GM21825 (cell line): ENCODE results near the gene FOXE1.

Experiments used
- ATAC-seq: cut with Tn5 transposase; IDR thresholded peaks from one replicate; pipeline ENCODE4 v1.9.1; 2021; ENCODE audit warnings: mild to moderate bottlenecking, moderate library complexity; ENCODE audit not compliant: unreplicated experiment

FOXE1 gene

DNA sequence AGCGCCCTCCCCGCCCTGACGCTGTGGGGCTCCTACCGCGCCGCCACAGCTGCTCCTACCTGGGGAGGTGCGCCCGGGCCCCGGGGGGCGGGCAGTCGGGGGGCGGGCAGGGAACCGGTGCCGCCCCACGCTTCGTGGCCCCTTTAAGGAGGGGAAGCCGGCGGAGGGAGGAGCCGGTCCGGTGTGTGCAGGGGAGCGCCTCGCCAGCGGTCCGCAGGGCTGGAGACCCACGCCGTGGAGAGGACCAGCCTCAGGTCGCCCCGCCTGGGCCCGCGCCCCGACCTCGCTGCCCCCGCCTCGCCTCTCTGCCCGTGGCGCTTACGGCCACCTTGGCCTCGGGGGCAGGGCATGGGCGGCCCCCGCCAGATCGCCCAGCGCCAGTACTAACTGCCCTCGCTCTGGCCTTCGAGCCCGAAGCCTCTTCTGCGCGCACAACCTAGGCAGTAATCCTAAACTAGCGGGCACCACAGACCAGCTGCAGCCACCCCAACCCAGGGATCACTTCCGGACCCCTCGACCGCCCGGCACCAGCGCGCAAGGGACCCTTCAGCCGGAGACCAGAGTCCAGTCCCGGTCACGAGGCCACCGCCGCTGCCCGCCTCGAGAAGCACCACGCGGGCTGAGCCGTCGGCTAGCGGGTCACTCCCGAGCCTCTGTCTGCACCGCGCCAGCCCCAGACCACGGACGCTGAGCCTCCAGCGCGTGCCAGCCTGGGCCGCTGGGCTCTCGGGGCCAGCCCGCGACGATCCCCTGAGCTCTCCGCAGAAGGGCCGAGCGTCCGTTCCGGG is at the start of gene FOXE1:
TSS of gene FOXE1 (plus strand) at position 171 of the 788 bp plus-strand sequence. CDS start 689 bp downstream, outside the sequence.
- ATAC-seq = no peak

DNA sequence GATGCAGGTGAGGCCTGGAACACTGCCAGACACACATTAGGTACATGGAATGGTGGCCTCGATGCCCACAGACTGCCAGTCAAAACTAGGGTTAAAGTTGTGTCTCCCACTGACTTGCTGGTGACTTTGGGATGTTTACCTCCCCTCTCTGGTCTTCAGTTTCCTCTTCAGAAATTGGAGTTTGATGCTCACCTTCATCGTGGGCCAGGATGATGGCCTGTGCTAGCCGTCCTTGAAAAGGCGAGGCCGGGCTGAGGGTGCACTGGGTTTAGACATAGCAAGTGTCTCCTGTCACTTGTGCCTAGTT is 49.0 kb upstream of the FOXE1 start:
- ATAC-seq = no peak

DNA sequence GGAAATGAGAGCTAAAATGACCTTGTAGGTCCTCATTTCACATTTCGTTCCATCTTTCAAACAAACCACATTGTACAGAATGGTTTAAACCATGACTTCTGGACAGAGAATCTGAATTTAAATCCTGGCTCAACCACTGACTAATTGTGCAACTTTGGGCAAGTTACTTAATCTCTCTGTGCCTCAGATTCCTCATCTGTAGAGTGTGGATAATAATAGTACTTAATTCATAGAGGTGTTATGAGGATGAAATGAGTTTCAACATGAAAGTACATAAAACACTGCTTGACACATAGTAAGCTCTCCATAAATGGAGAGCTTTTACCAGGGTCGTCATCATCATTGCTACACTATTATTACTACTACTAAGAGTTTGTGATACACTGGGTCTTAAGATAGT is 46.3 kb upstream of the FOXE1 start:
- no peak for ATAC-seq

DNA sequence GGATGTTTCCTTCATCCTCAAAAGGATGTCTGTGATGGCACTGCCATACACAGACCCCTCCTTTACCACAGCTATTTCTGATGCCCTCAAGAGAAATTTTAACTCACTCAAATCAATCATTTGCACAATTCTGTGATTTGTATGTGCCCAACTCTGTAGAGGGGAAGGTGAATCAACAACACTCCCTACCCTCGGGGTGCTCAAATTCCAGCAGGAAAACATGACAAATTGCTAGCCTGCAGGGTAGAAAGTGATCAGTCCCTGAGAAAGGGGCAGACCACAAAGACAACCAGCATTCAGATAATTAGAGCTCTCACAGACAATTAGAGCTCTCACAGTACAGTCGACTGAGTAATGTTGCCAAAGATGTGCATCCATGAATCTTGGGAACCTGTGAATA is 45.3 kb upstream of the FOXE1 start:
- ATAC-seq = no peak

DNA sequence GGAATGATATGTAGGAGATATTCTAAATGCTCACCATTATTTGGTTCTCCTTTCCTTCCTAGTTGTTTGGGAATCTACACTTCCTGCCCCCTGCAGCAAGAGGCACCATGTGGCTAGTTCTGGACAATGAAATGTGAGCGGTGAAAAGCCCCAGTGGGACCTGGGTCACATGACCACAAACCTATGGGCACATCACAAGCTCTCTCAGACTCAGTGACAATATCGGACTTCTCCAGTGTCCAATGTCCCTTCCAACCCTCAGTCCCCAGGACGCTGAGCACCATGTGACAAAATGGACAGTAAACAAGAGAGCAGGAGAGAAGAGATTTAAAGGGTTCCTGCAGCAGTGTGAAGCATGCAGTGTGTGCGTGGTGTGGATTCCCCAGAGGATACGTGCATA is 44.6 kb upstream of the FOXE1 start:
- no peak for ATAC-seq

DNA sequence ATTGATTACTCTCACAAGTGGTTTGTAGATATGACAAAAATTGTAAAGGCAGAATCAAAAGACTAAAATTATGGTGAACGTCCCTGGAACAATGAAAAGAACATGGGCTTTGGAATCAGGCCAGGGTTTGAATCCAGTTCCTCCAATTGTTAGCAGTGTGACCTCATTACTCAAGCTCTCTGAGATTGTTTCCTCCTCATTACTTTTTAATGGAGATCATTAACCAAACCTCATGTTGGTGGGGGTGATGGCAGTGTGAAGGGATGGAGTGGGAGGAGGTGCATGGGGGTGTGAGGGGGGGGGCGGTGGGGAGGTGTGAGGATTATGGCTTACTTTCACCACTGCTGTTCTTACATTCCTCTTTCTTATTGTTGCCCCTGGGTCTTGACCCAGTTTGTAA is 44.1 kb upstream of the FOXE1 start:
- no peak for ATAC-seq

DNA sequence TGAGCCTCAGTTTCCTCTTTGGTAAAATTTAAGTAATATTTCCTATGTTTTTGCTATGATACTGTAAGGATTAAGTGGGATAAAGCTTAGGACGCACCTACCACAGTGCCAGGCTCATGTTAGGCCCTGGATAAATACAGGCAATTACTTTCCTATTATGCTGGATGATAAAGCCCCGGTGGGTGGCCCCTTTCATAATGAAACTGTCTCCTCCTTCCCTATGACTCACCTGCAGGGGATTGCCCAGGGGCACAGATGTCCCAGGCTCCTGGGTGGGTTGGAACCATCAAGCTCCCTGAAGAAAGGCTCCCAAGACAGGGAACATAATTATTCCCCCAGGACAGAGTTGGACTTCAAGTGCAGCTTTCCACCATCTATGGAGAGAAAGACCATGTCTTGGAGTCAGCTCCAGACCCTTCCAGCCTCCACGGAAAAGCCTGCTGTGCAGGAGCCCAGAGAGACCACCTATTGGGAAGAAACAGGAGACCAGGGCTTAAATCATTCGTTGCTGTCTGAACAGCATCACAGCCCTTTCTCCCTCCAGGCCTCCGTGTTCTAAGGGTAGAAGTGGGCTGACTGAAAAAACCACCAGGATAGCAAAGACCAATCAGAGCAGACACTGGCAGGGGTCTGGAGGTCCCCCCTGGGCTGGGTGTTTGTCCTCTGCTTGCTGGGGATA is 43.2 kb upstream of the FOXE1 start:
- ATAC-seq = no peak

DNA sequence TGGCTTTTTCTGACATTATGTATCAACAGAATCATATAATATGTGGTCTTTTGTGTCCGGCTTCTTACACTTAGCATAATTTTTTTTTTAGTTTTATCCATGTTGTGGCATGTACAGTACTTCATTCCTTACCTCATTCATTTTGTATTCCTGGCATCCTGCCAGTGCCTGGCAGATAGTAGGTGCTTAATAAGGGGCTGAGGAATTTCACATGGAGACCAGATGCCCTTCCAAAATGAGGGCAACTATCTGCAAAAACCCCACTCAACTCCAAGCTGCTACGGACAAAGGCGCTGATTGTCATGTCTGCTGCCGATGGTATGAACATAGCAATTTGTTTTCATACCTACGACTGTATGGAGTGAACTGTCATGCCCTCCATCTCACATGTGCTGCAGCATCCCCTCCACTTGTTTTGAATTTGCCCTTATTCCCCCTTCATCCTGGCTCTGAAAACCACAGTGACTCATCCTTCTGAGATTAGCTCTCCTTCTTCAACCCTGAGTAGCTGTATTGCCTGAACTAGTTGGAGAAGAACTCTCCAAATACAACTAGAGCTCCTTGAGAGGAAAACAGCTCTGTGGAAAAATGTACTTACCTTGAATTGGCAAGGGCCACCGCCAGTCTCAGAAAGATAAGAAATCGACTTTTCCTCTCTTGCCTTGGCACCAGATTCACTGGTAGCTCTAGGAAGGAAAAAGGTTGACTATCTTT is 41.3 kb upstream of the FOXE1 start:
- no peak for ATAC-seq

DNA sequence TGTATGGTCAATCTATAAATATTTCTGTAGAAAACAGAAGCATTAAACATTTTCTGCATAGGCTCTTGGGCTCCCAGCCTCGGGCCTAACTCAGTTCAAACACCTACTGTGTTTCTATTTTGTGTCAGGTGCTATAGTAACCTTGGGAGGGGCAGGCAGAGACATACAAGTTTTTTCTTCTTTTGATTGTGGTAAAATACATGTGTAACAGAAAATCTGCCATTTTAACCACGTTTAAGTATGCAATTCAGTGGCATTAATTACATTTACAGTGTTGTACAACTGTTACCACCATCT is 40.8 kb upstream of the FOXE1 start:
- ATAC-seq = no peak

DNA sequence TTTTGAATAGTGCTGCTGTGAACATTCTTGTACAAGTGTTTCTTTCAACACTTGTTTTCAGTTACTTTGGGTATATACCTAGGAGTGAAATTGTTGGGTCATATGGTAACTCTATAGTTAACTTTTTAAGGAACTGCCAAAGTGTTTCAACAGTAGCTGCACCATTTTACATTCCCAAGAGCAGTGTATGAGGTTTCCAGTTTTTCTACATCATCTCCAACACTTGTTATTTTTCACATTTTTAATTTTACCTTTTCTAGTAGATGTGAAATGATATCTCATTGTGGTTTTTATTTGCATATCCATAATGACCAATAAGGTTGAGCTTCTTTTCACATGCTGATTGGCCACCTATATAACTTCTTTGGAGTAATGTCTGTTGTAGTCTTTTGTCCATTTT is 40.0 kb upstream of the FOXE1 start:
- ATAC-seq = no peak

DNA sequence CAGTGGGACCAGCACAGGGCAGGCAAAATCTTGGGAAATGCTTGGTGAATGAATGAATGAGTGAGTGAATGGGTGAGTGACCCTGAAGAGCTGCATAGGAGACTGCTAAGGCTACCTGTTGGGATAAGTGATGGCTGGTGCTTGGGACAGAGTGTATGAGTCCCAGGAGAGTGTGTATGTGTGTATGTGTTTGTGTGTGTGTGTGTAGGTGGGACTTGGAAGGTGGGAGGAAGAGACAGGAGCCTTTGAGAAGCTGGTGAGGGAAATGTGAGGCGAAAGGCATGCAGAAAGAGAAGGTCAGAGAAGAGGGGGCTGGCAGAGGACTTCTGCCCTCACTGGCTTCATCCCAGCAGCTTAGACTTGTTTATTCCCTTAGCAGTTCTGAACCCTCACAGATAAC is 33.3 kb upstream of the FOXE1 start:
- ATAC-seq = no peak

DNA sequence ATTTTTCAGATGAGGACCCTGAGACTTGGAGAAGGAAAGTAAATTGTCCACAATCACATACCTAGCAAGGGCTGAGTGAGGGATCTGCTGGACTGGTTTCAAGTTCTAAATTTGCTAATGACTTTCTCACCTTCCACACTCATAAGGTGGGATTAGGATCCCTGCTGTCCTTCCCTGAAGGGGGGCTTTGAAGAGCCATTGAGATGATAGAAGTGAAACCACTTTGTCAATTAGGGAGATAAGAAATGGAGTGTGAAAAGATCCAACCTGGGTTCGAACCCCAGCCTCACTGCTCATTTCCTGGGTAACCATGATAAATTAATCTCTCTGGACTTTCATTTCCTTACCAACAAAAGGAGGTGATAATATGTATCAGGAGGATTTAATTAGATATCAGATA is 32.7 kb upstream of the FOXE1 start:
- ATAC-seq = no peak

DNA sequence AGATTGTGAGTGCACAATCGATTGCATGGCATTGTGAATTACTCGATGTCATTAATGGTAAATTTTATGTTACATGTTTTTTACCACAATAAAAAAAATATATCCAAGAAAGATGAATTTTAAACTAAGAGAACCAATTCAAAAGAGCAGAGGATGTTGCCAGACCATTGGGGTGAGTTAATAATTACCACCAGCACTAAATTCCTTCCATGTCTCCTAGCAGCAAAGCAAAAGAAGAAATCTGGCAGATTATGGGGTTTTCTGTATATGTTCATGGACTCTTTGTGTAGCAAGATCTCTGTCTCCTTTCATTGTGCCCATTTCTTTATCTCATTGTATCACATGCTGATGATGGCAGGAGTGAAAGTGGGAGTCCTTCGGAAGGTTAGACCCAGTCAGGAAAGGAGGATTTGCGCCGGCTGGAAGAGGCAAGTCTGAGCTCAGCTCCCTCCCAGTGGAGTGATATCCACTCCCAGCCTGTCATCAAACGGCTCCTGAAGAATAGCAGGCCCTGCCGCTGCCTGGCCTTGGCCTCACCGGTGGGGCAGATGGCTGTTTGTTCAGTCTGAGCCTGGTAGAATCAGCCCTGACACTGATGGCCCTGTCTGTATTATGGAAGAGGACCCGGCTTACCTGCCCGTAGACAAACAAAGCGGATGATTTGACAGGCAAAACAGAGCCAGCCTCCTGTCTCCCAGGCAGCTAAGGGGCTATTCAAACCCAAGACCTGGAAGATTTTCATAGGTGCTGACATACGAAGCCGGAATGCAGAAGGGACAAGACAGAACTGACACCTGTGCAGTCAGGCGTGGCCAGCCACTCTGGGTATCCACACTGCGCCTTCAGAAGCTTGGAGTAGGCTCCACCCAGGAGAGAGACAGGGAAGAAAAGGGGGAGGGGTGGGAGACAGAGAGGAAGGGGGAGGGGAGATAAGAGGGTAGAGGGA is 21.9 kb upstream of the FOXE1 start:
- no peak for ATAC-seq

DNA sequence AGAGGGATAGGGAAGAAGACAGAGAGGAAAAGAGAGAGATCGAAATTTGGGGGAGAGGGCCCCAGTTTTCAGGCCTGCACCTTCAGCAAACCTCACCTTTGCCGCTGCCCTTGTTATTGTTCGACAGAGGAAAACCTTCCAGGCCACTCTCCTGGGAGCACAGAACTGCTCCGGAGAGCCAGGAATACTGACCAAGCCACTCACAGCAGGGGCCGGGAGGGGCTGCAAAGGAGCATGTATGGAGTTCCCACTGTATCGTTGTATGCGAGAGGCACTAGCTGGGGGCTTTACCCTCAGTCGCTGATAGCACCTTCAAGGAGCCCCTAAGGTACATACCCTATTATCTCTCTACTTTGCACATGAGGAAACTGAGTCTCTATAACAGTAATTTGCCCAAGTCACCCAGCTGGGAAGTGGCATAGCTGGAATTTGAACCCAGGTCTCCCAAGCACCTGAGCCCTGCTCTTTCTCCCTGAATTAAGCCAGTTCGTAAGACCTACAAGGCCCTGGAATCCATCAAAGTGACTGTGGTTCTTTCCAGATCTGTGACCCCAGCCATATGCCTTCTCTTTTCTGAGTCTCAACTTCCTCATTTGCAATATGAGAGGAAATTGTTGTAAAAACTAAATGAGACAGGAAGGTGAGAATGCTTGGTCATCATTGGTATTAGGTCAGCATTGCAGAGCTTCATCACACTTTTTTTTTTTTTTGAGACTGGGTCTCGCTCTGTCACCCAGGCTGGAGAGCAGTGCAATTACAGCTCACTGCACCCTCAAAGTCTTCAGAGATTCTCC is 21.0 kb upstream of the FOXE1 start:
- no peak for ATAC-seq

DNA sequence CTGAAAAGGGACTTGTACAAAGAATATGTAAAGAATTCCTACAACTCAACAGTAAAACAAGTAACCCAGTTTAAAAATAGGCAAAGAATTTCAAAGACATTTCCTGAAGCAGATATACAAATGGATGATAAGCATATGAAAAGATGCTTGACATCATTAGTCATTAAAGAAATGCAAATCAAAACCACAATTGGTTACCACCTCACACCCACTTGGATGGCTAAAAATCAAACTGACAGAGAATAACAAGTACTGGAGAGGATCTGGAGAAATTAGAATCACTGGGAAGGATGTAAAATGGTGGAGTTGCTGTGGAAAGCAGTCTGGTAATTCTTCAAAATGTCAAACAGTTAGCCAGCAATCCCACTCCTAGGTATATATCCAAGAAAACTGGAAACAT is 12.5 kb upstream of the FOXE1 start:
- ATAC-seq = no peak

DNA sequence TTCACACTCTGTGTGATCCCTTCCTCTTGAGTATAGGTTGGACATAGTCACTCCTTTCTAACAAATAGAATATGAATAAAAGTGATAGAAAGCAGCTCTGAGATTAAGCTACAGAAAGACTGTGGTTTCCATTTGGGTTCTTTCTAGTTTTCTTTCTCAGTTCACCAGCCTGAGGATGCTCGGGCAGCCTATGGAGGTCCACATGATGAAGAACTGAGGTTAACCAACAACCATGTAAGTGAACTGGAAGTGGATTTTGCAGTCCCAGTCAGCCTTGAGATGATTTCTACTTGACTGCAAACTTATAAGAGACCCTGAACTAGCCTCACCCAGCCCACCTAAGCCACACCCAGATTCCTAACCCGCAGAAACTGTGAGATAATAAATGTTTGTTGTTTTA is 10.1 kb upstream of the FOXE1 start:
- no peak for ATAC-seq

DNA sequence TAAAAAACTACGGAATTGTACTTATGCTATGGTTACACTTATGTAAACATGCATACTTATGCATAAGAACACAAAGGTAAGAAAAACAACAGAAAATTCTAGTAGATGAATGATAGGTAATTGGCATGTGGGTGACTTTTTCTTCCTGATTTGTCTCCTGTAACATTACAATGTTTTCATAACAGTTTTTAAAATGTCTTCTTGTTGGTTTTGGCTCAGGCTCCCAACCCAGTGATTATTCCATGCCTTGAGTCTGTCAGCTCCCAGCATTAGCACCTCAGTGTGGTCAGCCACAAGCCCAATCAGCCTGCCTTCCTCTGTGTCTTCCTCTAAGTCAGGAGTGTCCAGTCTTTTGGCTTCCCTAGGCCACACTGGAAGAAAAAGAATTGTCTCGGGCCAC is 7.9 kb upstream of the FOXE1 start:
- ATAC-seq = no peak

DNA sequence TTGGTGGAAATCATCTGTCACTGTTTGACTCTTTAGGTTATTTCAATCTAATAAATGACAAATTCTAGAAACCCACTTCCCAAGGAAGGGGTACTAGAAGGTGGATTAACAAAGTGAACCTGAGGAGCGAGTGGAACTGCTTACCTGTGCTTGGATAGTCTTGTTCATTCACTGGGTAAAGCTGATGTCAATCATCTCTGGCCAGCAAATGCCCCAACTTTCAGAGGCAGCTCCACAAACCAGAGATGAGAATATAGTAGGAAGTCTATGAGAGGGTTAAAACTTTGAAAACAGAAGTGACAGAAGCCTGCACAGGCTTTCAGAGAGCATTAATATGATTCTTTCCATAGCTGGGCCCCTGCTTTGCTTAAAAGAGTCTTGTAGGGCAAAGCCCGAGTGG is 7.3 kb upstream of the FOXE1 start:
- no peak for ATAC-seq

DNA sequence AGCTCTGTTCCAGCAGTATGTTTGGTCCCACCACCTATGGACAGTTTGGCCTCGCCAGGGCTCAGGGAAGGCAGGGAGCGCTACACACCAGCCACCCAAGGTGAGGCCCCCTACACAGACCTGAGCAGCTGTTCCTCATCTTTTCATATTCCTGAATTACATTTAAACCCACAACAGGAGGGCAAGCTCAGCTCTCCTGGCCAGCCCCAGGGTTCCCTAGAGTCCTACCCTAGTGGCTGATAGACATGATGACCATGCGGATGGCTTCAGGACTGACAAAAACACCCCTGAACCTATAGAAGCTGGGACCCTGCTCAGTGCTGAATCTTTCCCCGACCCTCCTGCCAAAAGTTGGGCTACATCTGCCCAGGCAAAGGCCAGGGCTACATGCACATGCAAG is 6.7 kb upstream of the FOXE1 start:
- ATAC-seq = no peak

DNA sequence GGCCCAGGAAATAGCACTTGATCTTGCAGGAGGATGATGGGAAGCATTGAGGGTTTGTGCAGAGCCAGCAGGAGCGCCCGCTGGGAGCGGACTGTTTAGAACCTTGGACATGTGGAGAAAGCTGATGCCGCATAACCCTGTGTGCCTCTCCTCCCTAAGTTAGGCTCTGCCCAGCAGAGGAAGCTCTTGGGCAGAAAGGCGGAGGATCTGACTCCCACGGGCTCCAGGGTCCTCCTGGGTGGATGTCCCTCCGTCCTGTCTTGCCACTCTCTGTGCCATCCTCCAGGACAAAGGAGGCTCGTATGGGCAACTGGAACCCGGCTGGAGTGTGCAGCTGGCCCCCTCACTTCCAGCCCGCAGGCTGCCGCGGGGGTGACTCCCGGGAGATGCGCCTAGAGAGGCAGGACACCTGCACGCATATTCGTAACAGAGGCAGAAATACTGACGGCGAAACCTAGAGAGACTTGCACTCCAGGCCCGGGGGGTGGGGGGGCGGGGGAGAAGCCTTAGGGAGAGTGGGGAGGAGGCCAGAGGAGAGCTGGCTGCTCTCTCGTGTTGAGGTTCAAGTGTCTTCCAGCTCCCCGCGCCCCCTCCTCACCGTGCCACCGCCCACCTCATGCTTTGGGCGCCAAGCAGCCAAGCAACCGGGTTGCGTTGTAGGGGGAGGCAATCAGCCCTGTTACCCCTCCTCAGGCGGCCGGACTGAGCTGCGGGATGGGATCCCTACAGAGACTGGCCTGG is 5.4 kb upstream of the FOXE1 start:
- no peak for ATAC-seq
